ENCODE results near the gene HMGCS2.
"Not testable (repeated sequence)": the region's sequence is repeated elsewhere in the genome, so short reads cannot be mapped to it uniquely, and the experiment has no call there.

The HMGCS2 gene

GRCh38 chr1:119787776-119788175 lies 19.1 kb upstream of the HMGCS2 start:
- no peak for DNase-seq
- no peak overlapping the region for H3K4me3 ChIP-seq (ENCODE audit: low read depth, low read length)
- no peak overlapping the region for H3K27ac ChIP-seq
- in situ Hi-C loops (cut with HindIII; ENCODE audit: low pct_ligation_motif_present, low sequenced_read_pairs) = no loop called here
- H3K36me3 ChIP-seq (replicated peaks) = no peaks in the 10 kb centered on the region
- TF ChIP-seq CTCF (IDR thresholded peaks at IDR 0.05; ENCODE audit: low read depth, low read length, missing control alignments) = no peak
- H3K27me3 ChIP-seq (replicated peaks) = no peaks in the 10 kb centered on the region

- in situ Hi-C loops (cut with HindIII; ENCODE audit: low pct_ligation_motif_present, low sequenced_read_pairs); H3K36me3 ChIP-seq (replicated peaks): not testable (repeated sequence)
Measured at GRCh38 chr1:119786473-119787050, 17.9 kb upstream of the HMGCS2 start.

GRCh38 chr1:119786046-119786445 lies 17.3 kb upstream of the HMGCS2 start:
- DNase-seq; H3K36me3 ChIP-seq (replicated peaks); H3K27me3 ChIP-seq (replicated peaks); in situ Hi-C loops (cut with HindIII; ENCODE audit: low pct_ligation_motif_present, low sequenced_read_pairs); H3K27ac ChIP-seq; H3K4me3 ChIP-seq (ENCODE audit: low read depth, low read length): not testable (repeated sequence)

More at GRCh38 chr1:119786473-119787050, 17.9 kb upstream of the HMGCS2 start:
- not testable (repeated sequence) for H3K27ac ChIP-seq; H3K27me3 ChIP-seq (replicated peaks); DNase-seq; H3K4me3 ChIP-seq (ENCODE audit: low read depth, low read length)

GRCh38 chr1:119784191-119784781 lies 15.6 kb upstream of the HMGCS2 start:
- in situ Hi-C loops (cut with HindIII; ENCODE audit: low pct_ligation_motif_present, low sequenced_read_pairs) = no loop called here
- no peak overlapping the region for H3K27ac ChIP-seq
- H3K27me3 ChIP-seq (replicated peaks) = no peaks in the 10 kb centered on the region
- no peak for TF ChIP-seq CTCF (IDR thresholded peaks at IDR 0.05; ENCODE audit: low read depth, low read length, missing control alignments)
- DNase-seq = no peak
- H3K4me3 ChIP-seq (ENCODE audit: low read depth, low read length) = no peak overlapping the region
- H3K36me3 ChIP-seq (replicated peaks) = no peaks in the 10 kb centered on the region

GRCh38 chr1:119783354-119784185 lies 14.9 kb upstream of the HMGCS2 start:
- peak; percentile 6 for DNase-seq
- no peaks in the 10 kb centered on the region for H3K36me3 ChIP-seq (replicated peaks)
- in situ Hi-C loops (cut with HindIII; ENCODE audit: low pct_ligation_motif_present, low sequenced_read_pairs) = no loop called here
- no peak overlapping the region for H3K27ac ChIP-seq
- TF ChIP-seq CTCF (IDR thresholded peaks at IDR 0.05; ENCODE audit: low read depth, low read length, missing control alignments) = no peak
- no peak overlapping the region for H3K4me3 ChIP-seq (ENCODE audit: low read depth, low read length)
- H3K27me3 ChIP-seq (replicated peaks) = no peaks in the 10 kb centered on the region

GRCh38 chr1:119782631-119783325 lies 14.1 kb upstream of the HMGCS2 start:
- in situ Hi-C loops (cut with HindIII; ENCODE audit: low pct_ligation_motif_present, low sequenced_read_pairs) = no loop called here
- no peak for TF ChIP-seq CTCF (IDR thresholded peaks at IDR 0.05; ENCODE audit: low read depth, low read length, missing control alignments)
- H3K36me3 ChIP-seq (replicated peaks) = no peaks in the 10 kb centered on the region
- H3K27me3 ChIP-seq (replicated peaks) = no peaks in the 10 kb centered on the region
- no peak overlapping the region for H3K27ac ChIP-seq
- no peak for DNase-seq
- H3K4me3 ChIP-seq (ENCODE audit: low read depth, low read length) = no peak overlapping the region

All from brain microvascular endothelial cell (primary cell).